HG03521 (cell line): ENCODE measurements around the gene GALNT7.

Experiments
- ATAC-seq: cut with Tn5 transposase; IDR thresholded peaks from one replicate; pipeline ENCODE4 v1.9.1; 2021; ENCODE audit warnings: mild to moderate bottlenecking, moderate library complexity; ENCODE audit not compliant: unreplicated experiment

The GALNT7 gene

DNA sequence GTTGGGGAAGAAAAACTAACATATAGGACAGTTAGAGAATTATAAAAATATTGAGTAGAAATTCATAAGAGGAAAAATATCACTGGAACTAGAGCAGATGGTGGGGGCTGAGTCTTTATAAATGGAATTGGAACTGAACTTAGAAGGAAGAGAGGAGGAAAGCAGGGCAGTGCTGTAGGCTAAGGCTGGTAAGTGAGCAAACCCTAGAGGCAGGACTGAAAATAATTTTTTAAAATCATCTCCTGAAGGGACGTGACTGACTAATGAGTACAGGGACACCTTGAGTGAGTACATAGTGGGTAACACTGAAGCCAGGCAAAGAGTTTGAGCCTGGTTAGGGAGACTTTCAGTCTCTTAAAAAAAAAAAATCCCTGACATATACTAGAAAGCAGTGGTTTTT lies 63.3 kb downstream of the GALNT7 start:
- peak; percentile 41 for ATAC-seq

DNA sequence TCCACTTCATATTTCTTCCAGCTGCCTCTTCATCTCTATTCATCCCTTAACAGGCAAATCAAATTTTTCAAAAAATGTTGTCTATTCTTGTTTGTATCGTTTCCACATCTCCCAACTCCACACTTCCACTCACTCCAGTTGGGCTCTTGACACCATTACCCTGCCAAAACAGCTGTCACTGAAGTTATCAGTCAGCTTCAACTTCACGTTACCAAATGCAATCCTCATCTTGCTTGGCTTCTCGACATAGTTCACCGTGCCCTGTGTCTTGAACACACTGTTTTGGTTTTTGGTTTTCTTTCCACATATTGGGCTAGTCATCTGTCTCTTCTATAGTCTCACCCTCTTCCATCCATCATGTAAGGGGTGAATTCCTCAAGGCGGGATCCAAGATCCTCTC lies 65.2 kb downstream of the GALNT7 start:
- ATAC-seq: no peak

GRCh38 chr4:173235050-173235449 lies 66.4 kb downstream of the GALNT7 start:
- no peak for ATAC-seq

DNA sequence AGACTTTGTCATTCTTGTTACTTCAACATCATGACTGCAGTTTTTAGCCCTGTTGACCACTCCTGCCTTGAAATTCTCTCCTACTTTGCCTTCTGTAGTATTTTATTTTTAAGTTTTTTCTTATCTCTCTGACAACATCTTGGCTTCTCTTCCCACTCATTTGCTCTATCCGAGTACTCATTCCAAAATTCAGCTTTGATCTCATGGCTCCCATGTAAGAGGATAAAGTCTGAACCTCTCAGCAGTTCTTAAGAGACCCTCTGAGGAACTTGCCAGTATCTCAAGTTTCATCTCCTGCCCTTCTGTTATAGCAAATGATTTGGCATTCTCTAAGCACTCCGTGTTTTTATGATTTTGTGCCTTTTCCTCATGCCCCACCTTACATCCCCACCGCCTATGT lies 67.7 kb downstream of the GALNT7 start:
- no peak for ATAC-seq

- no peak for ATAC-seq
Observed at GRCh38 chr4:173237152-173237551, 68.5 kb downstream of the GALNT7 start.

DNA sequence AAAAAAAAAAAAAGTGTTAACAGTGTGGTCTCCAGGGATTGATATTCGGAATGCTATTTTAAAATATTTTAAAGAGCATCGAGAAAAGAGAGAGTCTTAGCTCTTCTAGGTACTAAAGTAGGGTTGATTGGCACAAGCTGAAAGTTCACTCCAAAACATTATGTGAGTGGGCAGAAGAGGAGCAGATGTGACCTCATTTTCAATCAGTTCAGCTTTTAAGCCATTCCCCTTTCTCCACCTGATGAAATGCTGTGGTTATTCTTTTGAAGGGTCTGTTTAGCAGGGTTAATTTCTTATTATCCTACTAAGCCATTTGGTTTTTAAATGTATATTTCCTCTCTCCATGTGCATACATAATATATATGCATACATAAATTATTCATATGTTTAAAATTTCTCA lies 69.2 kb downstream of the GALNT7 start:
- no peak for ATAC-seq

DNA sequence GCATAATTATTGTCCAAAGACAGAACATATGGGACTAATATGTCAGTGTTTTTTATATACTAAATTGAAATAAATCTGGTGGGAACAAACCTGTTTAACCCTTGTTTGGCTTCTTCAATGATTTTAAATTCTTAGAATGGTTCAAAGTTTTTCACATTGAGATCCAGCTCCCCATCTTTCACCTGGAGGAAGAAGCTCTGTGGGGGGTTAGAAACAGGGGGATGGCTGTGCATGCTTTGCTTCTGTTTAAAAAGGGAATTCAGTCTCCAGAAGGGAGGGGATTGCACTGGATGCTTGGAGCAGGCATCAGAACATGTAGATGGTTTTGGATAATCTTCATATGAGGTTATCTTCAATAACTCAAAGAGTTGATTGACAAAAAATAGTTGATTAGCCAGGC lies 72.1 kb downstream of the GALNT7 start:
- no peak for ATAC-seq

- ATAC-seq: no peak
Observed at GRCh38 chr4:173242466-173243250, 74.0 kb downstream of the GALNT7 start.

- no peak for ATAC-seq
Observed at GRCh38 chr4:173243321-173243720, 74.7 kb downstream of the GALNT7 start.

DNA sequence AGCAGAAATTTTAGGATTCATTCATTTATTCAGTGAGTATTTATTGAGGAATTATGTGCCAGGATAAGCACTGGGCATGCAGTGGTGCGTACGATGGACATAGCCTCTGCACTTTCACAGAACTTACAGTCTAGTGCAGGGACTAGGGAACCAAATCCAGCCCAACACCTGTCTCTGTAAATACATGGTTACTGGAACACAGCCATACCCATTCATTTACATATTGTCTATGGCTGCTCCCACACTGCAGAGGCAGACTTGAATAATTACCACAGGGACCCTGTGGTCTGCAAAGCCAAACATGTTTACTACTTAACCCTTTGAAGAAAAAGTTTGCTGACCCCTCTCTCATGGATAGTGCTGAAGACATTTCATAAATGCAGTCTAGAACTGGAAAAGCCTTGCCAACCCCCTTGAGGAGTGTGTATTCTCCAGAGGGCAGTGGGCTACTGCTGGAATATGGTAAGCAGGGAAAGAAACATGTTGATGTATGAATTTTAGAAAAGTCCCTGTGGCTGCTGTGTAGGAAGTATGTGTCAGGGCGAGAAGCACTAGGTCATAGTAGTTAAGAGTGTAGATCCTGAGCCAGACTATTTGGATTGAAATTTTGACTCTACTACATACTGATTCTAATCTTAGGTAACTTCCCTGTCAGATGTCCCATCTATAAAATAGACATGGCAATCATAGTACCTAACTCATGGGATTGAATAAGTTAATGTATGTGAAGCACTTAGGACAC lies 75.5 kb downstream of the GALNT7 start:
- peak; percentile 60 for ATAC-seq

DNA sequence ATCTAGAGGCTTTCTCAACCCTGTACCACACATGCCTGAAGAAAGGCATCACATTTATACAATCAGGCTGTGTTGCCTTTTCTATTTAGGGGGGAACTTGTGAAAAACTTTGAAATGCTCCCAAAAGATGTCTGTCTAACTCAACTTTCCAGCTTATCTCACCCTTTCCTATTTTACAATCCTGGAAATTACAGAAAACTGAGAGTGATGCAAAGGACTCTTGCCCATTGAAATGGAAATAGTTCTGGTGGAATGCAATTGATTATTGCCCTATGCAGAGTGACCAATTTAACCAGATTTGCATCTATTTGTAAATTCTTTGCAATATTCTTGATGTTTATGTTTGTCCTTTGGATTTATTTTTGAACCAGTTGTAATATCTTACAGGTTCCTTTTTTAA lies 77.3 kb downstream of the GALNT7 start:
- no peak for ATAC-seq

DNA sequence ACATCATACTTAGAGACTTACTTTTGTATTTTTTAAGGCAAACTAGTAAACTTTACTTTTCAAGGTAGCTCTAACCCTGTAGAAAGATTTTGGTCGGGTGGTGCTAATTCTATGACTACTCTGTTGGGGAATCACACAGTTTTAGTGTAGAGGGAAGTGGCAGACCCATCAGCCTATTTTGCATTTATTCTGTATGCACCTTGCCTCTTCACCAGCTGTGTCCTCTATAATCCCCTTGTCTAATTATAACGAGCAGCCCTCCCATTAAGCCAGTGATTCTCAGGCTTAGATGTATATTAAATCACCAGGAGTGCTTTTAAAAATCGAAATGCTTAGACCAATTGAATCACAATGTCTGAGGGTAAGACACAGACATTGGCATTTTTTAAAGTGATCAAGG lies 78.1 kb downstream of the GALNT7 start:
- peak; percentile 47 for ATAC-seq

DNA sequence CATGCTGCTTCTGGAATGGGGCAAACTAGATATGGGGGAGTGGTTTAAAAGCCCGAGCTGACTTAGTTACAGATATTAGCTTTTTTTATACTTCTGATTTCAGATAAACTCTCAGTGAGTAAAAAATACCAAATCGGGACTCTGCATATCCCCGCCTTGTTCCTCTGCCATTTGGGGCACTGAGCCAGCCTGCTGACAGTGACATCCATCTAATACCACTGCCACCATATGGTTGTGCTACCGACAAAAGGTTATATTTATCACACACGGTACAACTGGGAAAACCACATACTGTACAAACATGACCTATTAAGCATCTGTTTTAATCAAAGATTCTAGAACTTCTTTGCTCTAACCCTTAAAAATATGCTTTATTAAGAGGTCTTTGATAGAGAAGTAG lies 78.7 kb downstream of the GALNT7 start:
- ATAC-seq: no peak

GRCh38 chr4:173248690-173249089 lies 80.1 kb downstream of the GALNT7 start:
- no peak for ATAC-seq

DNA sequence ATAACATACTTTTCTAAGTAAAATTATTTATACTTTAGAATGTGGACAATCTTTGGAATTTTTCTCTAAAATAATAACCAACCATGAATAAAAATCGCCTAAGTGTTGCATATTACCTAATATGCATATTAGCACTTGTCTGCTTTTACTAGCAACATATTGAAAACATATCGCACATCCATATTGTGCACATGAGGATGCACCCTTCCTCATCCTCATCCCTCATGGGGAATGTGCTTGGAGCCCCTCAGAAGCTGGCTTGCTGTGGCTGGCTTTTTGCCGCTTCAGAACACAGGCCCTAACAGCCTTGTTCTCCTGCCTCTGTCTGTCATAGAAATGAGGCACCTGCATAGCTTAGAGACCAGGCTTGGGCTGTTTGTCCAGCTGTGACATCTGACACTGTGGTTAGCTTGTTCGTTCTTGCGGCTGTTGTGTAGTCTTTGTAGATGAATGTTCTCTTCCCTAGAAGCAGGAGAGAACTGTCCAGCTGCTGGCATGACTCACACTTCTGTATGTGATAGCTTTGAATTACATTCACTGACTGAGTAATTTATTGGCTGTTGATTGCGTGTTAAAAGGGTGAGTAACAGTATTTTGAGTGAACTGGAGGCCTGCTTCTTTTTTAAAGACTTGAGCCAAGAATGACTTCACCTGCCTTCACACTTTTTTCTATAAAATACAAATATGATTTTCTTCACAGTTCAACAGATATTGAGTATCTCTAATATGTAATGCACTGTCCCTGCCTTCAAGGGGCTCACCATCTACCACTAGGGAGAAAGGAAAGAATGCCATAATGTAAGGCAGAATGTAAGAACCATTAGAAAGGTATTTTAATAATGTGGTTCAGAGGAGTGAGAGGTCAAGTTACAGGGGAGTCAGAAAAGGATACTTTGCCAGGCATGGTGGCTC lies 83.7 kb downstream of the GALNT7 start:
- ATAC-seq: peak; percentile 97

DNA sequence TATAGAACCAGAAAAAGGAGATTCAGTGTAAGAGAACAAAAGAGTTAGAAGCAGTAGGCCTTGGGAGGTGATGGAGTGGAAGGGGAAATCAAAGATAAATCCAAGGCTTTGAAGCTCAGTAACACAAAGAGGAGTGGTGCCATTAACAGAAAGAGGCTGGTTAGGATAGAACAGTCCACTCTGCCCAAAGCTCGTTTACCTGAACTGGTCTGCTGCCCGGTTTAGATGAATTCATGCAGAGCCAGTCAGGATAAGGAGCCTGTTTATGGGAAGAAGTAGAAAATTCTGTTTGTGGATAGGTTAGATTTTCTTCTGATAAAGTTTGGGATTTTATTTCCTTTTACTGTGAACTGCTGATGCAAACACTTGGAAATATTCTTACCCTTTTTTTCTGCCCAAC lies 85.0 kb downstream of the GALNT7 start:
- no peak for ATAC-seq

- no peak for ATAC-seq
Observed at GRCh38 chr4:173254646-173255045, 86.0 kb downstream of the GALNT7 start.

- ATAC-seq: no peak
Observed at GRCh38 chr4:173256825-173257224, 88.2 kb downstream of the GALNT7 start.

GRCh38 chr4:173257732-173258717 lies 89.4 kb downstream of the GALNT7 start:
- ATAC-seq: peak; percentile 84

GRCh38 chr4:173258866-173259265 lies 90.3 kb downstream of the GALNT7 start:
- no peak for ATAC-seq
